Endometrium (tissue), 2 donors: Measurements from ENCODE around the gene USP15.
A peak's percentile ranks its signal among the peaks of the same experiment; 100 is the strongest.

Experiments
- FAIRE-seq: peaks from 2 replicates; lab custom pipeline; 2012; peaks lifted over from hg19 to GRCh38; lab: Jason Lieb, UNC
- donor health status: control.
- donor health status: control.

The USP15 gene

GRCh38 chr12:62259993-62260732 is at the start of gene USP15:
TSS of gene USP15 (plus strand) at chr12:62260404. CDS start at chr12:62260415, 11 bp downstream.
- peak; percentile 39 for FAIRE-seq

GRCh38 chr12:62210422-62210821 is 49.8 kb upstream of the USP15 start:
- FAIRE-seq: peak; percentile 89

GRCh38 chr12:62211510-62211909 is 48.7 kb upstream of the USP15 start:
- no peak for FAIRE-seq

GRCh38 chr12:62214846-62215245 is 45.4 kb upstream of the USP15 start:
- no peak for FAIRE-seq

- peak; percentile 84 for FAIRE-seq
These were observed 44.7 kb upstream of the USP15 start for GRCh38 chr12:62215506-62215905.

- FAIRE-seq: no peak
These were observed 42.6 kb upstream of the USP15 start for GRCh38 chr12:62217466-62218194.

GRCh38 chr12:62221107-62221506 is 39.1 kb upstream of the USP15 start:
- no peak for FAIRE-seq

- no peak for FAIRE-seq
These were observed 35.6 kb upstream of the USP15 start for GRCh38 chr12:62224601-62225000.

- no peak for FAIRE-seq
These were observed 33.1 kb upstream of the USP15 start for GRCh38 chr12:62227091-62227490.

GRCh38 chr12:62230652-62231051 is 29.6 kb upstream of the USP15 start:
- no peak for FAIRE-seq

GRCh38 chr12:62232143-62232729 is 28.0 kb upstream of the USP15 start:
- no peak for FAIRE-seq

- FAIRE-seq: no peak
These were observed 26.4 kb upstream of the USP15 start for GRCh38 chr12:62233805-62234204.

- FAIRE-seq: no peak
These were observed 20.6 kb upstream of the USP15 start for GRCh38 chr12:62239571-62239970.

GRCh38 chr12:62247281-62248045 is 12.7 kb upstream of the USP15 start:
- FAIRE-seq: no peak

GRCh38 chr12:62248873-62249272 is 11.3 kb upstream of the USP15 start:
- FAIRE-seq: no peak

- no peak for FAIRE-seq
These were observed 10.8 kb upstream of the USP15 start for GRCh38 chr12:62249419-62249818.

- FAIRE-seq: no peak
These were observed 9.3 kb upstream of the USP15 start for GRCh38 chr12:62250671-62251608.

GRCh38 chr12:62251609-62251958 is 8.6 kb upstream of the USP15 start:
- no peak for FAIRE-seq

GRCh38 chr12:62252576-62252975 is 7.6 kb upstream of the USP15 start:
- no peak for FAIRE-seq

GRCh38 chr12:62254967-62255366 is 5.2 kb upstream of the USP15 start:
- FAIRE-seq: no peak

GRCh38 chr12:62256408-62257096 is 3.7 kb upstream of the USP15 start:
- no peak for FAIRE-seq
